ENCODE results near the gene ATG7.

Gene ATG7

DNA sequence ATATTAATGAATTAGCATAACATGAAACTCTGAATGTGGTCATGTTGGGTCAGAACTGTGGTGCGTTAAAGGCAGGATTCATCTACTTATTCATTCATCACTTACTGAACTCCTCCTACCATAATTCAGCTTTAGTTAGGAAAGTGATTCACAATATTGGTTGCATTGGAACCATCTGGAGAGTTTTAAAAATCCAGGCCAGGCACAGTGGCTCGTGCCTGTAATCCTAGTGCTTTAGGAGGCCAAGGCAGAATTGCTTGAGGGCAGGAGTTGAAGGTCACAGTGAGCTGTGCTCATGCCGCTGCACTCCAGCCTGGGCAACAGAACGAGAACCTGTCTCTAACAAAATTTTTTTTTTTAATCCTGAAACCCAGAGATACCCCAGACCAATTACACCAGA lies 44.2 kb upstream of the ATG7 start:
- H3K4me1 ChIP-seq = no peaks in the 10 kb centered on the region
- H3K9ac ChIP-seq = no peak overlapping the region
- H3K27ac ChIP-seq = no peak overlapping the region
- H3K9me3 ChIP-seq (ENCODE audit: control insufficient read depth, low read length) = no peaks in the 10 kb centered on the region
- no peak overlapping the region for H3K4me2 ChIP-seq (ENCODE audit: low read length)
- H2AFZ ChIP-seq = no peak overlapping the region
- no peak overlapping the region for H3K4me3 ChIP-seq (ENCODE audit: low read depth, low read length)
- TF ChIP-seq, protein P1, sequence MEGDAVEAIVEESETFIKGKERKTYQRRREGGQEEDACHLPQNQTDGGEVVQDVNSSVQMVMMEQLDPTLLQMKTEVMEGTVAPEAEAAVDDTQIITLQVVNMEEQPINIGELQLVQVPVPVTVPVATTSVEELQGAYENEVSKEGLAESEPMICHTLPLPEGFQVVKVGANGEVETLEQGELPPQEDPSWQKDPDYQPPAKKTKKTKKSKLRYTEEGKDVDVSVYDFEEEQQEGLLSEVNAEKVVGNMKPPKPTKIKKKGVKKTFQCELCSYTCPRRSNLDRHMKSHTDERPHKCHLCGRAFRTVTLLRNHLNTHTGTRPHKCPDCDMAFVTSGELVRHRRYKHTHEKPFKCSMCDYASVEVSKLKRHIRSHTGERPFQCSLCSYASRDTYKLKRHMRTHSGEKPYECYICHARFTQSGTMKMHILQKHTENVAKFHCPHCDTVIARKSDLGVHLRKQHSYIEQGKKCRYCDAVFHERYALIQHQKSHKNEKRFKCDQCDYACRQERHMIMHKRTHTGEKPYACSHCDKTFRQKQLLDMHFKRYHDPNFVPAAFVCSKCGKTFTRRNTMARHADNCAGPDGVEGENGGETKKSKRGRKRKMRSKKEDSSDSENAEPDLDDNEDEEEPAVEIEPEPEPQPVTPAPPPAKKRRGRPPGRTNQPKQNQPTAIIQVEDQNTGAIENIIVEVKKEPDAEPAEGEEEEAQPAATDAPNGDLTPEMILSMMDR (IDR thresholded peaks at IDR 0.05) = no peak
- H3K36me3 ChIP-seq (ENCODE audit: control insufficient read depth, insufficient read depth, low read length) = no peaks in the 10 kb centered on the region
- H3K79me2 ChIP-seq = no peaks in the 10 kb centered on the region
- no peaks in the 10 kb centered on the region for H3K27me3 ChIP-seq (ENCODE audit: control insufficient read depth, insufficient read depth, low read length)

DNA sequence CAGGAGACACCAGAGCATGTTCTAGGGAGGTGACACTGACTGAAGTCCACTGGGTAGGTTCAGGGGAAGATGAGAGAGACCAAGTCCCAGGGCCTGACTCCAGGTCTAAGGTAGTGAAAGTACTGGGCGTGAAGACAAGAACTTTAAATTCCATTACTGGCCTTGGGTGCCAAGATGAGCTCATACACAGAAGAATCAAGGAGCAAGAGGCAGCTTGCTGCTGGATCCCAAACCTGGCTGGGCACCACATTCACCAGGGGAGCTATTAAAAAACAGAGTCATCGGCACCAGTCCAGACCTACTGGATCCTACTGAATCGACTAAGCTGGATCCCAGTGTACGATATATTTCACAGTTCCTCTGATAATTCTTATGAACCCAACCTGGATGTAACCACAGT lies 42.1 kb upstream of the ATG7 start:
- no peaks in the 10 kb centered on the region for H3K36me3 ChIP-seq (ENCODE audit: control insufficient read depth, insufficient read depth, low read length)
- no peaks in the 10 kb centered on the region for H3K27me3 ChIP-seq (ENCODE audit: control insufficient read depth, insufficient read depth, low read length)
- H3K79me2 ChIP-seq = no peaks in the 10 kb centered on the region
- H3K4me3 ChIP-seq (ENCODE audit: low read depth, low read length) = no peak overlapping the region
- H3K4me2 ChIP-seq (ENCODE audit: low read length) = no peak overlapping the region
- H3K27ac ChIP-seq = no peak overlapping the region
- H3K9ac ChIP-seq = no peak overlapping the region
- no peaks in the 10 kb centered on the region for H3K4me1 ChIP-seq
- H2AFZ ChIP-seq = no peak overlapping the region
- TF ChIP-seq, protein P1 (IDR thresholded peaks at IDR 0.05) = no peak
- no peaks in the 10 kb centered on the region for H3K9me3 ChIP-seq (ENCODE audit: control insufficient read depth, low read length)

DNA sequence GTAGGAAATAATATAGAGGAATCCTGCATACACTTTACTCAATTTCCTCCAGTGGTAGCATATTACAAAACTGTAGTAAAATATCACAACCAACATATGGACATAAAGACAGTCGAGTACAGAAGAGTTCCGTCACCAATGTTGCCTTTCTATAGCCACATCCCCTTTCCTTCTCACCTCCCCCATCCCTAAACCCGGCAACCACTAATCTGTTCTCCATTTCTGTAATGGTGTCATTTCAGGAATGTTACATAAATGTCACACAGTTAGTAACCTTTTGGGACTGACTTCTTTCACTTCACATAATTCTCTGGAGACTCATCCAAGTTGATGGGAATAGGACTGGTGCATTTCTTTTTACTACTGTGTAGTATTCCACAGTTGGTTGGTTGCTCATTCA lies 41.4 kb upstream of the ATG7 start:
- Histone ChIP-seq H3K4me2 (ENCODE audit: low read length) (no peak overlapping the region), H3K9ac (no peak overlapping the region), H3K9me3 (ENCODE audit: control insufficient read depth, low read length) (no peaks in the 10 kb centered on the region), H3K79me2 (no peaks in the 10 kb centered on the region), H2AFZ (no peak overlapping the region), H3K36me3 (ENCODE audit: control insufficient read depth, insufficient read depth, low read length) (no peaks in the 10 kb centered on the region), H3K27ac (no peak overlapping the region), H3K4me3 (ENCODE audit: low read depth, low read length) (no peak overlapping the region), H3K27me3 (ENCODE audit: control insufficient read depth, insufficient read depth, low read length) (no peaks in the 10 kb centered on the region), H3K4me1 (no peaks in the 10 kb centered on the region)
- TF ChIP-seq, protein P1 (IDR thresholded peaks at IDR 0.05) = no peak

DNA sequence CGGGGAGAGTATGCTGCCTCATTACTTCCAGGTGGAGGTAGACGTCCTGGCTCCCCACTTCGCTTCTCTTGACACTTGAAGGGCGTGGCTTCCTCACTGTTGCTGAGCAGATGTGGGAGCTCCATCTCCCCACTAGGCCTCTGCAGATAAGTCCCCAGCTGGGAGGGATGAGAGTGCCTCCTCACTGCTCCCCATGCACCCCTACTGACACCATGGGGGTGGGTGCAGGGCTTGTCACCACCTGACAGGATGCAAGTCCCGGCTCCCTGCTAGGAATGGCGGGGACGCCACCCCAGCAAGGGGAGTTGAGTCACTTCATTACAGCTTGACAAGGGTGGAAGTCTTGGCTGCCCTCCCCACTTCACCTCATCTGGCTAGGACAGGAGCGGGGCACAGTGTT lies 36.8 kb upstream of the ATG7 start:
- no peak overlapping the region for H3K4me3 ChIP-seq (ENCODE audit: low read depth, low read length)
- H3K27me3 ChIP-seq (ENCODE audit: control insufficient read depth, insufficient read depth, low read length) = no peaks in the 10 kb centered on the region
- H3K9me3 ChIP-seq (ENCODE audit: control insufficient read depth, low read length) = no peaks in the 10 kb centered on the region
- no peak overlapping the region for H3K9ac ChIP-seq
- H3K79me2 ChIP-seq = no peaks in the 10 kb centered on the region
- no peak overlapping the region for H3K27ac ChIP-seq
- no peak overlapping the region for H3K4me2 ChIP-seq (ENCODE audit: low read length)
- no peaks in the 10 kb centered on the region for H3K36me3 ChIP-seq (ENCODE audit: control insufficient read depth, insufficient read depth, low read length)
- no peak overlapping the region for H2AFZ ChIP-seq
- H3K4me1 ChIP-seq = no peaks in the 10 kb centered on the region
- TF ChIP-seq, protein P1 (IDR thresholded peaks at IDR 0.05) = no peak

DNA sequence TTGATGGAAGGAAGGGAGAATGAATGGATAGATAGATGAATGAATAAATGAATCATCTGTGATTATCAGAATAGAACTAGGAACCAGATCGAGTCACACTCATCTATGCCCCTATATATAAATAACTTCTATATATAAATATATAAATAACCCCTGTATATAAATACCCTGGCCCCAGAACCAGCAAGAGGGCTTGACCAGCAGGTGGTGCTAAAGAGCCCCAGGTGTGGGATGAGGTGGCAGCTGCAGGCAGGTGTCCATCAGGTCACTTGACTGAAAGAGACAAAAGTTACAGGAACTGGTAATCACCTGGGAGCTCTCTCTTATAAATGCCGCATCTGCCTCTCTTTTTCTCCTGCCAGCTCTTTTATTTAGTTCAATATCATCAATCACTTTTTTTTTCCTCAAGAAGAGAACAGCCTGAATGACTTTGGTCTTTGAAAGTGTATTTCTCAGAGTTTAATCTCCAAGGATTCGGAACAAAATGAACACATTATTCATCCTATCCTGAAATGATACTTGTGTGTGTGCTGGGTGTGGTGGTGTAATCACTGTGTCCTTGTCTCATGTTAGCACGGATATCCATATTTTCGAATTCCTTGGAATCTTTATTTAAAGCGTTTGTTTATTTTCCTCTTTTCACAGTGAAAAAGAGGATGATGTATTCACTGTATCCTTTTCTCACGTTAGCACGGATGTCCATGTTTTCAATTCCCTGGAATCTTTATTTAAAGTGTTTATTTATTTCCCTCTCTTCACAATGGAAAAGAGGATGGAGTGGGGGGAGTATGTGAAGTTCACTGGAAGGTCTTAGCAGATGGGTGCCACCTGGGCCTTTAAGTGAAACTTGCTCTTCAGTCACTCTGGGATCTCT lies 35.4 kb upstream of the ATG7 start:
- no peaks in the 10 kb centered on the region for H3K4me1 ChIP-seq
- H3K27ac ChIP-seq = no peak overlapping the region
- H3K9ac ChIP-seq = no peak overlapping the region
- H3K4me3 ChIP-seq (ENCODE audit: low read depth, low read length) = no peak overlapping the region
- H3K9me3 ChIP-seq (ENCODE audit: control insufficient read depth, low read length) = no peaks in the 10 kb centered on the region
- no peaks in the 10 kb centered on the region for H3K36me3 ChIP-seq (ENCODE audit: control insufficient read depth, insufficient read depth, low read length)
- no peak overlapping the region for H3K4me2 ChIP-seq (ENCODE audit: low read length)
- TF ChIP-seq, protein P1 (IDR thresholded peaks at IDR 0.05) = peak; percentile 83
- no peaks in the 10 kb centered on the region for H3K27me3 ChIP-seq (ENCODE audit: control insufficient read depth, insufficient read depth, low read length)
- H2AFZ ChIP-seq = no peak overlapping the region
- H3K79me2 ChIP-seq = no peaks in the 10 kb centered on the region

All from parathyroid adenoma (tissue), 2 donors.